GM23338 (cell line): ENCODE results near the gene CCDC30.

Source experiments
- CREB1 ChIP-seq: fragments of 250-450 bp; sonication (Bioruptor Pico); IDR thresholded peaks from 2 replicates; pipeline ENCODE4 v1.5.0; 2020; ENCODE audit warnings: low read depth, mild to moderate bottlenecking, moderate library complexity
- CTCF ChIP-seq, 2 experiments: fragments of 200-600 bp in 1 of 2; sonication (generic) in 1 of 2; conservative IDR thresholded peaks; 2 replicates each; pipeline versions ENCODE4 v1.5.1 to v1.6.1; 2016 to 2017; ENCODE audit warnings: antibody characterized with exemption in 2 of 2, low read depth in 2 of 2, mild to moderate bottlenecking in 2 of 2, moderate library complexity in 1 of 2
- ETS1 ChIP-seq: IDR thresholded peaks from 2 replicates; pipeline ENCODE4 v1.6.1; 2016; ENCODE audit warnings: antibody characterized with exemption
- EZH2 ChIP-seq: fragments of 200-600 bp; sonication (generic); IDR thresholded peaks from one replicate; pipeline ENCODE4 v1.8.0; 2017; ENCODE audit warnings: antibody characterized with exemption, mild to moderate bottlenecking, low read depth; ENCODE audit not compliant: unreplicated experiment
- EZH2phosphoT487 ChIP-seq: fragments of 200-600 bp; sonication (generic); IDR thresholded peaks from one replicate; pipeline ENCODE4 v1.8.1; 2018; ENCODE audit warnings: antibody characterized with exemption; ENCODE audit not compliant: unreplicated experiment
- JUNB ChIP-seq: IDR thresholded peaks from one replicate; pipeline ENCODE4 v1.6.1; 2016; ENCODE audit warnings: antibody characterized with exemption; ENCODE audit not compliant: unreplicated experiment
- NANOG ChIP-seq: IDR thresholded peaks from 2 replicates; pipeline ENCODE4 v1.6.1; 2016; ENCODE audit warnings: antibody characterized with exemption, borderline replicate concordance
- POLR2AphosphoS5 ChIP-seq: IDR thresholded peaks from 2 replicates; pipeline ENCODE4 v1.6.1; 2016; ENCODE audit warnings: antibody characterized with exemption, low read depth
- REST ChIP-seq: IDR thresholded peaks from one replicate; pipeline ENCODE4 v1.6.1; 2018; ENCODE audit warnings: antibody characterized with exemption; ENCODE audit not compliant: unreplicated experiment
- ZNF114 ChIP-seq: fragments of 250-450 bp; sonication (Bioruptor Pico); IDR thresholded peaks from 2 replicates; pipeline ENCODE4 v1.5.0; 2020; ENCODE audit warnings: mild to moderate bottlenecking, moderate library complexity

GRCh38 chr1:42414551-42415496, 48.3 kb upstream of the CCDC30 start:
- TF ChIP-seq CTCF (conservative IDR thresholded peaks at IDR 0.05; ENCODE audit: low read depth in 2 of 2) (no peak), JUNB (no peak), EZH2 (no peak), REST (no peak), POLR2AphosphoS5 (no peak), EZH2phosphoT487 (no peak), ETS1 (no peak), CREB1 (CRISPR knock-in tag) (no peak), NANOG (no peak), ZNF114 (CRISPR knock-in tag) (no peak)
